ENCODE data around the gene ZNF813. TPM values are rescaled to one million over a fixed set of nuclear protein-coding genes. Genes with fewer than 3 reads are reported as not detected.
"Not testable (repeated sequence)": the region's sequence is repeated elsewhere in the genome, so short reads cannot be mapped to it uniquely, and the experiment has no call there.

The ZNF813 gene
- 1 to 10 TPM; 5.7 to 8.0 (median 5.9) TPM for polyA plus RNA-seq (ENCODE audit: insufficient read length in 3 of 3)
- long read RNA-seq, donor 1 = 0 reads
- long read RNA-seq, donor 2 = 0 reads
- long read RNA-seq, donor 3 = 0 reads
- long read RNA-seq, donor 4, full-length matches to known transcripts = 1 of 1 reads
- long read RNA-seq, donor 4, partial matches to known transcripts = 0 of 1 reads
- long read RNA-seq, donor 4, other reads (novel, unspliced or antisense) = 0 of 1 reads
- long read RNA-seq, donor 5, full-length matches to known transcripts = 2 of 2 reads
- long read RNA-seq, donor 5, partial matches to known transcripts = 0 of 2 reads
- long read RNA-seq, donor 5, other reads (novel, unspliced or antisense) = 0 of 2 reads
- long read RNA-seq, donor 6 = 0 reads
- long read RNA-seq, donor 7, full-length matches to known transcripts = 2 of 2 reads
- long read RNA-seq, donor 7, partial matches to known transcripts = 0 of 2 reads
- long read RNA-seq, donor 7, other reads (novel, unspliced or antisense) = 0 of 2 reads
- long read RNA-seq, donor 8, full-length matches to known transcripts = 1 of 1 reads
- long read RNA-seq, donor 8, partial matches to known transcripts = 0 of 1 reads
- long read RNA-seq, donor 8, other reads (novel, unspliced or antisense) = 0 of 1 reads
- long read RNA-seq, donor 9, full-length matches to known transcripts = 1 of 1 reads
- long read RNA-seq, donor 9, partial matches to known transcripts = 0 of 1 reads
- long read RNA-seq, donor 9, other reads (novel, unspliced or antisense) = 0 of 1 reads
- long read RNA-seq, donor 10, full-length matches to known transcripts = 2 of 2 reads
- long read RNA-seq, donor 10, partial matches to known transcripts = 0 of 2 reads
- long read RNA-seq, donor 10, other reads (novel, unspliced or antisense) = 0 of 2 reads
- long read RNA-seq, donor 11, full-length matches to known transcripts = 1 of 1 reads
- long read RNA-seq, donor 11, partial matches to known transcripts = 0 of 1 reads
- long read RNA-seq, donor 11, other reads (novel, unspliced or antisense) = 0 of 1 reads
- long read RNA-seq, donor 12, full-length matches to known transcripts = 2 of 2 reads
- long read RNA-seq, donor 12, partial matches to known transcripts = 0 of 2 reads
- long read RNA-seq, donor 12, other reads (novel, unspliced or antisense) = 0 of 2 reads
- long read RNA-seq, donor 13 = 0 reads
- long read RNA-seq, donor 14, full-length matches to known transcripts = 1 of 1 reads
- long read RNA-seq, donor 14, partial matches to known transcripts = 0 of 1 reads
- long read RNA-seq, donor 14, other reads (novel, unspliced or antisense) = 0 of 1 reads
- long read RNA-seq, donor 15 = 0 reads
- long read RNA-seq, donor 16 = 0 reads

DNA sequence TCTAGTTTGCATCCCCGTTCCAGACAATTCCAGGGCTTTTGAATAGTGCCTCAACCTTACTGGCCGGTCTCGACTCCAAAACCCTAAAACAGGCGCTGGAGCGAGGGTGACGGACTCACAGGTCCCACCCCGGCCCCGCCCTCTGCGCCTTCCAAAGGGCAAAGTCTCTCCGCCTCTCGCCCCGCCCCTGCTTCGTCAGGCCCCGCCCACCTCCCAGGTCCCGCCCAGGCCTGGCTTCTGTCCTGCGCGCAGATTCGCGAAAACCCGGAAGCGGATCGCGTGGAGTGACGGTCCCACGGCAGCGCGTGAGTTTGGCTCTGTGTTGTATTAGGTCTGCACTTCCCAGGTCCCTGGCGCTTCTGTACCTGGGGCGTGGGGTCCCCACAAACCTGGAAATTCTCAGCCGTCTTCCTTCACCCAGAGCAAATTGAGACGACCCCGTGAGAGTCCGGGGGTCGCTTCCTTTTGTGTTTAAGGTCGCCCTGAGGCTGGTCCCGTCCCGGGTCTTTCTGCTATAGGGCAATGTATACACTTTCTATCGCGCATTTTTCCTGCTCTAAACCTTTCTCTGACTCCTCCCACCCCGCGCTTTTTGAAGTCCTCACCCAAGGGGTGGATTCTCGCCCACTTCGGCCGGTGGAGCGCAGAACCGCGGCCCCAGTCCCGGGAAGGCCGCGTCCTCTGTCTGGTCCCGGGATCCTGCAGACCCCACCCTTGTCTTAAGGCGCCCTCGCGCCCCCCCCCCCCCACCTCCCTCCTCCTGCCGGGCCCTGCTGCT, at the start of gene ZNF813:
Gene ZNF813 (plus strand): TSS at position 249 of the 778 bp plus-strand sequence. CDS start 16,090 bp downstream, outside the sequence.
- peak; percentile 95 for DNase-seq

DNA sequence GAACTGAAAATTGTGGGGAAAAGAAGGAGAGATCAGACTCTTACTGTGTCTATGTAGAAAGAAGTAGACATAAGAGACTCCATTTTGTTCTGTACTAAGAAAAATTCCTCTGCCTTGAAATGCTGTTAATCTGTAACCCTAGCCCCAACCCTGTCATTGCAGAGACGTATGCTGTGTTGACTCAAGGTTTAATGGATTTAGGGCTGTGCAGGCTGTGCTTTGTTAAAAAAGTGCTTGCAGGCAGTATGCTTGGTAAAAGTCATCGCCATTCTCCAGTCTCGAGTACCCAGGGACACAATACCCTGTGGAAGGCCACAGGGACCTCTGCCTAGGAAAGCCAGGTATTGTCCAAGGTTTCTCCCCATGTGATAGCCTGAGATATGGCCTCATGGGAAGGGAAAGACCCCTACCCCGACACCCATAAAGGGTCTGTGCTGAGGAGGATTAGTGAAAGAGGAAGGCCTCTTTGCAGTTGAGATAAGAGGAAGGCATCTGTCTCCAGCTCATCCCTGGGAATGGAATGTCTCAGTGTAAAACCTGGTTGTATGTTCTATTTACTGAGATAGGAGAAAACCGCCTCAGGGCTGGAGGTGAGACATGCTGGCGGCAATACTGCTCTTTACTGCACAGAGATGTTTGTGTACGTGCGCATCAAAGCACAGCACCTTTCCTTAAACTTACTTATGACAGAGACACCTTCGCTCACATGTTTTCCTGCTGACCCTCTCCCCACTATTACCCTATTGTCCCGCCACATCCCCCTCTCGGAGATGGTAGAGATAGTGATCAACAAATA, 46.8 kb upstream of the ZNF813 start:
- peak; percentile 42 for DNase-seq

DNA sequence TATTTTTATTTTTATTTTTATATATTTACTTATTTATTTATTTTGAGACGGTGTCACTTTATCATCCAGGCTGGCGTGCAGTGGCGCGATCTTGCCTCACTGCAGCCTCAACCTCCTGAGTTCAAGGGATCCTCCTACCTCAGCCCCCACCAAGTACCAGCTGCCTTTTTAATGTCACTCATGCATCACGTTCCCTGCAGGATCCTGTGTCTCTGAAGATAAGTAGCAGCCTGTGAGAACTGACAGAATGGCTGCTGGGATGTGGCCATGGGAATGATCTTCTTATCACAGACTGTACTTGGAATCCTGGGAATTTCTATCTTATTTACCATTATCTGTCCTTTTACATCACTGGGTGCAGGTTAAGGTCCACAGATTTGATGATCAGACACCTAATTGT, 45.0 kb upstream of the ZNF813 start:
- no peak for DNase-seq

DNA sequence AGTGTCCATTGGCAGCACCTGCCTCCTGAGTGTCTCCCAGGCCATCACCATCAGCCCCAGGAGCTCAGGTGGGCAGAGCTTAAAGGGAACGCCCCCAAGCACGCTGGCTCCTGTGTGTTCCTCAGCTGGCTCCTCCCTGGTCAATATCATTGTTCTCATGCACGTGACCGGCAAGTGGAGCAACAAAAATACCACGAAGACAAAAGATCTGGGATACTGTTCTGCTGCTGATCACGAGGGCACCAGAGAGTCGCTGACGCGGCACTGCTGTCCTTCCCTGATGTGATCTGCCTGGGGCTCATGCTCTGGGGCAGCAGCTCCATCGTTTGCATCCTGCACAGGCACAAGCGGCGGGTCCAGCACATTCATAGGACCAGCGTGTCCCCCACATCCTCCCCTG, 44.5 kb upstream of the ZNF813 start:
- DNase-seq = not testable (repeated sequence)

DNA sequence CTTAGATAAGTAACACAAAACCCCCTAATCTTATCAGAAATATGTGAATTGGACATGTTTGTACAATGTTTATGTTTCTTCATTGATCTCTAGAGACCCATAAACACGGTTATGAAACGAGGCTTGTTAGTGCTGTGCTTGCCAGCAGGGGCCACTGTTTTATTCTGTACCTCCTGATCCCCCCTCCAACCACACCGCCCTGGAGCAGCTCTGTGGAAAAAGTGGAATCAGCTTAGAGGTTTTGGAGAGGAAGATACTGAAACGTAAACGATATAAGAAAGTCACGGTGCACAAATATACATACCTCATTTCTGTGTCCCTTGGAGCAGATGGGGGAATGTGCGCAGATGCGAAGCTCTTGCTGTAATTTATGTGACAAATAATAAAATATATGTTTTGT, 43.9 kb upstream of the ZNF813 start:
- not testable (repeated sequence) for DNase-seq

DNA sequence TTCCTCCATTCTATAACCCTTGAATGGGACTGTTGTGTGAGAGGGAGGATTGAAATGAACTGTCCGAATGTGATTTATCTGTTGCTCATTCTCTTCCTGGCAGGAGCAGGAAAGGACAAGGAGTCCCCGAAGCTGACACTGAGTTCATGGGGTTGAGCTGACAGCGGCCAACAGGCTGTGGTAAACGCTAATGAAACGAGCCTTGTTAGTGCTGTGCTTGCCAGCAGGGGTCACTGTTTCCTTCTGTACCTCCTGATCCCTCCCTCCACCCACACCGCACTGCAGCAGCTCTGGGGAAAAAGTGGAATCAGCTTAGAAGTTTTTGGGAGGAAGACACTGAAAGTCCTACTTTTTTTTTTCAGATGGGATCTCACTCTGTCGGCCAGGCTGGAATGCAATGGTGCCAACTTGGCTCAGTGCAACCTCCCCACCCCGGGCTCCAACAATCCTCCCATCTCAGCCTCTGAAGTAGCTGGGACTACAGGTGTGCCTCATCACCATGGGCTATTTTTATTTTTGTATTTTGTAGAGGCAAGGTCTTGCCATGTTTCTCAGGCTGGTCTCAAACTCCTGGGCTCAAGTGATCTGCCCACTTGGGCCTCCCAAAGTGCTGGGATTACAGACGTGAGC, 42.5 kb upstream of the ZNF813 start:
- peak; percentile 78 for DNase-seq

DNA sequence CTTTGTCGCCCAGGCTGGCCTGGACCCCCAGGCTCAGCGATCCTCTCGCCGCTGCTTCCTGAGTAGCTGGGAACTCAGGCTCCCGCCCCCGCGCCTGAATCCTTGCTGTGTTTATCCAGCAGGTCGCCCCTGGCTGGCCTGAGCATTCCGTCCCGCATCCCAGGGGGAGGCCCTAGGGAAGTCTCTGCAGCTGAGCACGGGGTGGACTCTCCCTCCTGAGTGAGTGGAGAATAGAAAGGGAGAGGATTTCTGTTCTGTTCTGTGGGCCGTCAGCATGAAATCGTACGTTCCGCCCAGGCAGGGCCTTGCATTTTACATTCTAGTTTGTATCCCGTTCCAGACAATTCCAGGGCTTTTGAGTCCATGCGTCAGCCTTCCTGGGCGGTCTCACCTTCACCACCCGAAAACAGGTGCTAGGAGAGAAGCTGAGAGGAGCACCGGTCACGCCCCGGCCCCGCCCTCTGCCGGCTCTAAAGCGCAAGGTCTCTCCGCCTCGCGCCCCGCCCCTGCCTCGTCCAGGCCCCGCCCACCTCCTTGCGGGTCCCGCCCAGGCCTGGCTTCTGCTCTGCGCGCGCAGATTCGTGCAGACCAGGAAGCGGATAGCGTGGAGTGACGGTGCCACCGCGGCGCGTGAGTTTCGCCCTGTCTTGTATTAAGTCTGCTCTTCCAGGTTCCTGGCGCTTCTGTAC, 36.0 kb upstream of the ZNF813 start, which contains the start of gene ZNF761:
Gene ZNF761 (plus strand): TSS at position 586 of the 689 bp plus-strand sequence. CDS start 15,285 bp downstream, outside the sequence.
- peak; percentile 95 for DNase-seq

DNA sequence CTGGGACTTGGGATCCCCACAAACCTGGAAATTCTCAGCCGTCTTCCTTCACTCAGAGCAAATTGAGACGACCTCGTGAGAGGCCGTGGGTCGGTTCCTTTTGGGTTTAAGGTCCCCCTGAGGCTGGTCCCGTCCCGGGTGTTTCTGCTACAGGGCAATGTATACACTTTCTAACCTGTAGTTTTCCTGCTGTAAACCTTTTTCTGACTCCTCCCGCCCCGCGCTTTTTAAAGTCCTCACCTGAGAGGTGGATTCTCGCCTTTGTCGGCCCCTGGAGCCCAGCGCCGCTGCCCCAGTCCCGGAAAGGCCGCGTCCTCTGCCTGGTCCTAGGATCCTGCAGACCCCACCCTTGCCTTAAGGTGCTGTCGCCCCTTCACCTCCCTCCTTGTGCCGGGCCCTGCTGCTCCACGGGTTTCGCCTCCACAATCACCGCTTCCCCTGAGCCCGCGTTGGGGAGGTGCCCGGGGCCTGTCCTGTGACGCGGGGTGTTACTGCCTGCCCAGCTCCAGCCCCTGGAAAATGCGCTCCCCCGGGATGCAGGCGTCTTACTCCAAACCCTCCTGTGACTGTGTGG, 35.4 kb upstream of the ZNF813 start:
- peak; percentile 21 for DNase-seq

DNA sequence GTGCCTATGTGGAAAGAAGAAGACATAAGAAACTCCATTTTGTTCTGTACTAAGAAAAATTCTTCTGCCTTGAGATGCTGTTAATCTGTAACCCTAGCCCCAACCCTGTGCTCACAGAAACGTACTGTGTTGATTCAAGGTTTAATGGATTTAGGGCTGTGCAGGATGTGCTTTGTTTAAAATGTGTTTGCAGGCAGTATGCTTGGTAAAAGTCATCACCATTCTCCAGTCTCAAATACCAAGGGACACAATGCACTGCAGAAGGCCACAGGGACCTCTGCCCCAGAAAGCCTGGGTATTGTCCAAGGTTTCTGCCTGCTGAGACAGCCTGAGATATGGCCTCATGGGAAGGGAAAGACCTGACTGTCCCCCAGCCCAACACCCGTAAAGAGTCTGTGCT, 23.7 kb upstream of the ZNF813 start:
- DNase-seq = not testable (repeated sequence)

DNA sequence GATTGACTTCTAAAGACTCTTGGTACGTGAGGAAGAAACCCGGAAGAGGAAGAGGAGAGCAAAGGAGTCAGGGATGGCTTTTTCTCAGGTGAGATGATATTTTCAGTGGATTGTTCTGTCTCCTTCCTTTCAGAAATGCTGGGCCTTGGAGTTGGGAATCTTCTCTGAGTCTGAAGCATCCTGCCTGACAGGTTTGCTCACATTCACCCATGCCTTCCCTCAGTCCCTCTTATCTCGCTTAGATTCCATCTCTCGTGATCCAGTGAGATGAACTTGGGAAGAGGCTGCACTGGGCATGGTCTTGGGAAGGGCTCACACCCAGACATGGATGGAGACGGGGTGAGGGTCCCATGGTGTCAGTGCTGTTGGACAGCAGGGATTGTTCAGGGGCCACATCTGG, 20.3 kb upstream of the ZNF813 start:
- DNase-seq = not testable (repeated sequence)

DNA sequence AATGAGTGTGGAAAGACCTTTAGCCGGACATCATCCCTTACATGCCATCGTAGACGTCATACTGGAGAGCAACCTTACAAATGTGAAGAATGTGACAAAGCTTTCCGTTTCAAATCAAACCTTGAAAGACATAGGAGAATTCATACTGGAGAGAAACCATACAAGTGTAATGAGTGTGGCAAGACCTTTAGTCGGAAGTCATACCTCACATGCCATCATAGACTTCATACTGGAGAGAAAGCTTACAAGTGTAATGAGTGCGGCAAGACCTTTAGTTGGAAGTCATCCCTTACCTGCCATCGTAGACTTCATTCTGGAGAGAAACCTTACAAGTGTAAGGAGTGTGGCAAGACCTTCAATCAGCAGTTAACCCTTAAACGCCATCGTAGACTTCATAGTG, 11.7 kb upstream of the ZNF813 start:
- DNase-seq = no peak

DNA sequence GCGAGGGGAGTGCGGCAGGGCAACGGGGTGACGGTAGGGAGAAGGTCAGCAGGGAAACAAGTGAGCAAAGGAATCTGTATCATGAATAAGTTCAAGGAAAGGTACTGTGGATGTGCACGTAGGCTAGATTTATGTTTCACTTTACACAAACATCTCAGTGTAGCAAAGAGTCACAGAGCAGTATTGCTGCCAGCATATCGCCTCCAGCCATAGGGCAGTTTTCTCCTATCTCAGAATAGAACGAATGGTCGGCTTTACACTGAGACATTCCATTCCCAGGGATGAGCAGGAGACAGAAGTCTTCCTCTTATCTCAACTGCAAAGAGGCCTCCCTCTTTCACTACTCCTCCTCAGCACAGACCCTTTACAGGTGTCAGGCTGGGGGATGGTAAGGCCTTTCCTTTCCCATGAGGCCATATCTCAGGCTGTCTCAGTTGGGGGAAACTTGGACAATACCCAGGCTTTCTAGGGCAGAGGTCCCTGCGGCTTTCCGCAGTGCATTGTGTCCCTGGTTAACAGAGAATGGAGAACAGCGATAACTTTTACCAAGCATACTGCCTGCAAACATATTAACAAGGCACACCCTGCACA, 7.3 kb upstream of the ZNF813 start:
- DNase-seq = not testable (repeated sequence)

DNA sequence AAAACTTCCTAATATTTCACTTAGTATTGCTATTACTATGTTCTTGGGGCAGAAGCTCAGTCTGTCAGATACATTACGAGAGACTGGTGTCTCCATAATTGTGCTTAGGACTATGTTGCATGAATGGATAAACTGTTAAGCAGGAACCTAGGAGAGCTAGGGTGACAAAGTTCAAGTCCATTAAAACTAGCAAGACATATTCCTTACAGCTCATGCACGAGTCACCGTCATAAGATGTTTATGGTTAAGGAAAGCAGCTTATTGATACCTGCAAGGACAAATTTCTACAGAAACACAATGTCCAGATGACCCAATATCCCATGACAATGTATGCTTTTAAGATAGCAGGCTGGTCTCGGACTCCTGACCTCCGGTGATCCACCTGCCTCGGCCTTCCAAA, 5.7 kb upstream of the ZNF813 start:
- no peak for DNase-seq

DNA sequence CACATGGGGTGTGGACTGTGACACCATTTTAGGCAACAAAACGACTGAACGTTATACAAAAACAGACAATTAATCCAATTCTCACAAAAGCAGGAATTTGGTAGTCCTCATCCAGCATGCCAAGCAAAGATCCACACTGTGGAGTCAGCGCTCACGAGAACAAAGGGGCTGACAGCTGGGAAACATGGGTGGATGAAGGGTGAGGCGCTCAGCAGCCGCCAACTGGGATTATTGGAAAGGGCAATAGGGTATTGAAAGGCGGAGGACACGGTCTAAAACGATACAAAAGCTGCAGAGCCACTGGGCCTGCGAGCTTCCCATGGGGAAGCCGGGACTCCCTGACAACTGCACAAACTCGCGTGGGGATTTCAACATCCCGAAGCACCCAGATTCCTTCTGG, 4.7 kb upstream of the ZNF813 start:
- no peak for DNase-seq

DNA sequence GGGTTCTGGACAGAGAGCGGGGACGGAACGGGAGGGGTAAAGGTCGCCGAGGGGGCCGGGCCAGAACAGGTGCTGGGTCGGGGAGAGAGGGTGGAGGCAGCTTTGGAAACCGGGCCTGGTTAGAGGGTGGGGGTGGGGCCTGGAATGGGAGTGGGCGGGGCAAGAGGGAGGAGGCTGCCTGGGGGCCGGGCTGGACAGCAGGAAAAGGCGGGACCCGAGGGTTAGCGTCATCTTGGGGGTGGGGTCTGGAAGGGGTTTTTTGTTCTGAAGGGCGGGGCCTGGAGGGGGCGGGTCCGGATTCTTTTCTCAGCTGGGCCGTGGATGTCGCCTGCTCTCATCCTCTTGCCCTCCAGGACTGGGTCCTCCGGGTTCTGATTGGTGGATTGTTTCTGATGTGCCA, 4.3 kb upstream of the ZNF813 start:
- peak; percentile 41 for DNase-seq

DNA sequence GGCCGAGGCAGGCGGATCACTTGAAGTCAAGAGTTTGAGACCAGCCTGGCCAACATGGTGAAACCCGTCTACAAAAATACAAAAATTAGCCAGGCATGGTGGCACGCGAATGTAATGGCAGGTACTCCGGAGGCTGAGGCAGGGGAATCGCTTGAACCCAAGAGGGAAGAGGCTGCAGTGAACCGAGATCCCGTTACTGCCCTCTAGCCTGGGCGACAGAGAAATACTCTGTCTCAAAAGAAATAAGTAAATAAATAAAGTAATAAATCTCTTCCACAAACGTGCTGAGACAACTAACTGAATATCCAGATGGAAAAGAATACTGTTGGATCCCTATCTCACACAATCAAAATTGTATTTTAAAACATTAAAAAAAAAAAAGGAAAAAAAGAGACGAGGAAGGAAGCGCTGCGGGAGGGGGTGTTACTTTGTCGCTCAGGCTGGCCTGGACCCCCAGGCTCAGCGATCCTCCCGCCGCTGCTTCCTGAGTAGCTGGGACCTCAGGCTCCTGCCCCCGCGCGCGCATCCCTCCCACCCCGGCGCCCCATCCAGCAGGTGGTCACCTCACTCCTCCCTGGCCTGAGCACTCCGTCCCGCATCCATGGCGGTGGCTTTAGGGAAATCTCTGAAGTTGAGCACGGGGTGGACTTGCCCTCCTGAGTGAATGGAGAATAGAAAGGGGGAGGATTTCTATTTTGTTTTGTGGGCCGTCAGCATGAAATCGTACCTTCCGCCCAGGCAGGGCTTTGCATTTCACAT, 628 bp upstream of the ZNF813 start:
- DNase-seq = peak; percentile 20

DNA sequence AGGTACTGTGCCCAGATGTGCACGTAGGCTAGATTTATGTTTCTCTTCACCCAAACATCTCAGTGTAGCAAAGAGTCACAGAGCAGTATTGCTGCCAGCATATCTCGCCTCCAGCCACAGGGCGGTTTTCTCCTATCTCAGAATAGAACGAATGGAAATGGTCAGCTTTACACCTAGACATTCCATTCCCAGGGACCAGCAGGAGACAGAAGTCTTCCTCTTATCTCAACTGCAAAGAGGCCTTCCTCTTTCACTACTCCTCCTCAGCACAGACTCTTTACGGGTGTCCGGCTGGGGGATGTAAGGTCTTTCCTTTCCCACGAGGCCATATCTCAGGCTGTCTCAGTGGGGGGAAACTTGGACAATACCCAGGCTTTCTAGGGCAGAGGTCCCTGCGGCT, 1.1 kb downstream of the ZNF813 start:
- not testable (repeated sequence) for DNase-seq
